A549 (cell line): ENCODE measurements around the gene SCAP. TPM values are rescaled to one million over a fixed set of nuclear protein-coding genes. Genes with fewer than 3 reads are reported as not detected.

ENCODE experiments used
- ATAC-seq, 2 experiments: fragments of 200-7000 bp in 1 of 2; fragments of >200 bp in 1 of 2; cut with Nextera tagmentation in 1 of 2; cut with Tn5 transposase in 1 of 2; 3 replicates each; pipeline versions ENCODE4 v1.8.0 to v1.9.1; 2018 to 2020; ENCODE audit warnings: mild to moderate bottlenecking in 1 of 2, moderate library complexity in 1 of 2
- CTCF ChIA-PET: fragments of 300-600 bp; sonication (Branson Sonifier 250); formaldehyde crosslinking; extraction: SDS; loops from one replicate; lab custom pipeline; 2021; ENCODE audit warnings: antibody characterized with exemption, inconsistent platforms; lab: Yijun Ruan, JAX
- POLR2A ChIA-PET: fragments of 350-600 bp; formaldehyde crosslinking; extraction: SDS; loops from one replicate; lab custom pipeline; 2021; ENCODE audit warnings: antibody characterized with exemption, inconsistent platforms; lab: Yijun Ruan, JAX
- DNase-seq, 2 experiments: peaks; one replicate each; pipeline versions ENCODE4 v3.0.0 to v3.0.0-alpha.2; 2011 to 2016; ENCODE audit warnings: low read depth in 1 of 2, low spot score in 1 of 2
- FAIRE-seq: peaks from 2 replicates; lab custom pipeline; 2011; peaks lifted over from hg19 to GRCh38; lab: Jason Lieb, UNC
- H3K27ac ChIP-seq, 2 experiments: fragments of >200 bp; sonication (Bioruptor Twin); formaldehyde crosslinking; 3 replicates each; pipeline ENCODE4 v1.5.1; 2016 to 2017
- H3K4me1 ChIP-seq: fragments of >200 bp; sonication (Bioruptor Twin); formaldehyde crosslinking; 3 replicates; pipeline ENCODE4 v1.6.1; 2016
- H3K4me2 ChIP-seq: fragments of >200 bp; sonication (Bioruptor Twin); formaldehyde crosslinking; 3 replicates; pipeline ENCODE4 v1.6.1; 2016
- H3K4me3 ChIP-seq: fragments of >200 bp; sonication (Bioruptor Twin); formaldehyde crosslinking; 3 replicates; pipeline ENCODE4 v1.5.1; 2016
- H3K9me3 ChIP-seq: fragments of >200 bp; sonication (Bioruptor Twin); formaldehyde crosslinking; 3 replicates; pipeline ENCODE4 v1.6.1; 2016
- CBX2 ChIP-seq: fragments of 200-600 bp; sonication (generic); IDR thresholded peaks from 2 replicates; pipeline ENCODE4 v1.6.1; 2016; ENCODE audit warnings: low read depth, mild to moderate bottlenecking, borderline replicate concordance
- CEBPB ChIP-seq, 2 experiments: fragments of >200 bp in 1 of 2; sonication (Bioruptor Twin) in 1 of 2; formaldehyde crosslinking in 1 of 2; IDR thresholded peaks; 2 replicates each; pipeline ENCODE4 v1.6.1; 2012 to 2016
- CTCF ChIP-seq: fragments of >200 bp; sonication (Bioruptor Twin); formaldehyde crosslinking; IDR thresholded peaks from 3 replicates; pipeline ENCODE4 v1.5.1; 2016
- EHF ChIP-seq: fragments of 250-450 bp; sonication (Bioruptor Pico); IDR thresholded peaks from 2 replicates; pipeline ENCODE4 v1.5.0; 2020; ENCODE audit warnings: mild to moderate bottlenecking
- ELK1 ChIP-seq: fragments of 150-350 bp; IDR thresholded peaks from 2 replicates; pipeline ENCODE4 v1.6.1; 2014; ENCODE audit warnings: low read depth, mild to moderate bottlenecking, low read length
- EP300 ChIP-seq, 2 experiments: fragments of >200 bp; sonication (Bioruptor Twin); formaldehyde crosslinking; IDR thresholded peaks; 2 replicates in 1 of 2; 3 replicates in 1 of 2; pipeline ENCODE4 v1.6.1; 2016 to 2017
- ESRRA ChIP-seq: fragments of 150-350 bp; IDR thresholded peaks from 2 replicates; pipeline ENCODE4 v1.6.1; 2014; ENCODE audit warnings: mild to moderate bottlenecking, low read length, borderline replicate concordance
- FOSB ChIP-seq: fragments of 250-450 bp; sonication (Bioruptor Pico); IDR thresholded peaks from 2 replicates; pipeline ENCODE4 v1.5.0; 2020; ENCODE audit warnings: mild to moderate bottlenecking, moderate library complexity
- FOSL2 ChIP-seq, 2 experiments: fragments of 450-650 bp in 1 of 2; fragments of >200 bp in 1 of 2; sonication (Bioruptor Twin) in 1 of 2; formaldehyde crosslinking; IDR thresholded peaks; 2 replicates each; pipeline versions ENCODE4 v1.5.0 to v1.6.1; 2016 to 2020; ENCODE audit warnings: mild to moderate bottlenecking in 1 of 2, moderate library complexity in 1 of 2
- GATA3 ChIP-seq: IDR thresholded peaks from 2 replicates; pipeline ENCODE4 v1.6.1; 2012; ENCODE audit warnings: borderline replicate concordance
- HES2 ChIP-seq: fragments of >200 bp; sonication (Bioruptor Twin); formaldehyde crosslinking; IDR thresholded peaks from 2 replicates; pipeline ENCODE4 v1.6.1; 2016
- HEYL ChIP-seq: fragments of 250-450 bp; sonication (Bioruptor Pico); IDR thresholded peaks from 2 replicates; pipeline ENCODE4 v1.8.0; 2021; ENCODE audit warnings: mild to moderate bottlenecking, moderate library complexity
- HMGXB4 ChIP-seq: fragments of 250-450 bp; sonication (Bioruptor Pico); IDR thresholded peaks from 2 replicates; pipeline ENCODE4 v1.5.0; 2021; ENCODE audit warnings: mild to moderate bottlenecking, moderate library complexity, borderline replicate concordance
- HOXA7 ChIP-seq: fragments of 250-450 bp; sonication (Bioruptor Pico); IDR thresholded peaks from 2 replicates; pipeline ENCODE4 v1.5.0; 2020; ENCODE audit warnings: mild to moderate bottlenecking, moderate library complexity
- NPAS2 ChIP-seq: fragments of 250-450 bp; sonication (Bioruptor Pico); IDR thresholded peaks from 2 replicates; pipeline ENCODE4 v1.8.0; 2022; ENCODE audit warnings: mild to moderate bottlenecking, moderate library complexity, borderline replicate concordance
- PBX3 ChIP-seq: IDR thresholded peaks from 2 replicates; pipeline ENCODE4 v1.6.1; 2012
- POLR2A ChIP-seq: IDR thresholded peaks from 2 replicates; pipeline ENCODE4 v1.6.1; 2012; ENCODE audit warnings: mild to moderate bottlenecking, low read length
- RAD21 ChIP-seq, 2 experiments: fragments of >200 bp in 1 of 2; sonication (Bioruptor Twin) in 1 of 2; formaldehyde crosslinking in 1 of 2; IDR thresholded peaks in 1 of 2; conservative IDR thresholded peaks in 1 of 2; 2 replicates in 1 of 2; 3 replicates in 1 of 2; pipeline ENCODE4 v1.6.1; 2012 to 2018; ENCODE audit warnings: inconsistent platforms in 1 of 2
- WGBS: methylation state at CpG from one replicate; pipeline ENCODE4 v1.1.6; 2017; ENCODE audit errors: missing lambda C conversion rate; 5-methylcytosine and 5-hydroxymethylcytosine counted together
- polyA plus RNA-seq, 4 experiments: library from polyadenylated mRNA; depleted of rRNA in 3 of 4; stranded (reverse); fragments of >200 nt; fragmentation: RNase III in 1 of 4; extraction: RNeasy Plus Mini Kit Qiagen cat#74134 plus additional on column Dnase treatment in 1 of 4; gene quantifications; 2 replicates in 3 of 4; 3 replicates in 1 of 4; pipeline ENCODE4 v1.2.3, GENCODE V29; 2011 to 2017

SCAP gene
- polyA plus RNA-seq, 2 of the 4 experiments (the other 2 are of a cell fraction): 12.9 to 25.9 TPM

GRCh38 chr3:47408839-47409229, 66.9 kb downstream of the SCAP start:
- ChIA-PET POLR2A (interaction anchor here (1.0 kb wide), 1 partner anchor 28 kb away, joined by 3 read pairs; the partner anchor contains the start of gene PTPN23), CTCF (interaction anchor here (1.1 to 3.2 kb wide), 3 partner anchors 12 to 67 kb away, joined by 3 to 11 read pairs (median 6); no protein-coding TSS in a partner anchor)
- DNase-seq: no peak
- Histone ChIP-seq H3K4me1 (peaks cover 3% of the 10 kb centered on the region; the same call in 1 of the 3 replicates), H3K4me3 (no peak overlapping the region), H3K4me2 (no peak overlapping the region), H3K9me3 (no peaks in the 10 kb centered on the region), H3K27ac (no peak overlapping the region)
- TF ChIP-seq PBX3 (no peak), HMGXB4 (CRISPR knock-in tag) (no peak), EP300 (IDR thresholded peaks at IDR 0.05) (no peak), FOSB (no peak), CEBPB (IDR thresholded peaks at IDR 0.05) (no peak), ELK1 (no peak), HEYL (CRISPR knock-in tag) (no peak), ESRRA (no peak), GATA3 (no peak)
- WGBS: 100% methylated on average over 4 of the region's 15 CpGs
- no peak for ATAC-seq
- no peak for FAIRE-seq

- ChIA-PET POLR2A (interaction anchor here (1.0 kb wide), 1 partner anchor 28 kb away, joined by 3 read pairs; the partner anchor contains the start of gene PTPN23), CTCF (interaction anchor here (1.0 to 3.2 kb wide), 5 partner anchors 13 to 28 kb away, joined by 3 to 11 read pairs (median 4); no protein-coding TSS in a partner anchor)
- Histone ChIP-seq H3K4me1 (peaks cover 3% of the 10 kb centered on the region; the same call in 1 of the 3 replicates), H3K4me3 (no peak overlapping the region), H3K4me2 (no peak overlapping the region), H3K27ac (no peak overlapping the region), H3K9me3 (no peaks in the 10 kb centered on the region)
- no peak for DNase-seq
- FAIRE-seq: no peak
- ATAC-seq: no peak
- TF ChIP-seq HES2 (no peak), EHF (CRISPR knock-in tag) (no peak), POLR2A (no peak), FOSL2 (IDR thresholded peaks at IDR 0.05) (no peak), FOSL2 (CRISPR knock-in tag; IDR thresholded peaks at IDR 0.05) (no peak), HOXA7 (CRISPR knock-in tag) (no peak), RAD21 (conservative IDR thresholded peaks at IDR 0.05 in 1 of 2, IDR thresholded peaks at IDR 0.05 in 1 of 2) (no peak), NPAS2 (CRISPR knock-in tag) (no peak), CBX2 (no peak), CTCF (no peak)
- 87% methylated on average over 7 of the region's 18 CpGs for WGBS
These were observed 67.6 kb downstream of the SCAP start for GRCh38 chr3:47407896-47408838.
